Fibroblast of peridontal ligament (primary cell): ENCODE measurements around the gene USP31.
A peak's percentile ranks its signal among the peaks of the same experiment; 100 is the strongest.

Experiments
- DNase-seq: peaks from one replicate; pipeline ENCODE4 v3.0.0-alpha.2; 2010; ENCODE audit errors: extremely low read depth

Gene USP31

DNA sequence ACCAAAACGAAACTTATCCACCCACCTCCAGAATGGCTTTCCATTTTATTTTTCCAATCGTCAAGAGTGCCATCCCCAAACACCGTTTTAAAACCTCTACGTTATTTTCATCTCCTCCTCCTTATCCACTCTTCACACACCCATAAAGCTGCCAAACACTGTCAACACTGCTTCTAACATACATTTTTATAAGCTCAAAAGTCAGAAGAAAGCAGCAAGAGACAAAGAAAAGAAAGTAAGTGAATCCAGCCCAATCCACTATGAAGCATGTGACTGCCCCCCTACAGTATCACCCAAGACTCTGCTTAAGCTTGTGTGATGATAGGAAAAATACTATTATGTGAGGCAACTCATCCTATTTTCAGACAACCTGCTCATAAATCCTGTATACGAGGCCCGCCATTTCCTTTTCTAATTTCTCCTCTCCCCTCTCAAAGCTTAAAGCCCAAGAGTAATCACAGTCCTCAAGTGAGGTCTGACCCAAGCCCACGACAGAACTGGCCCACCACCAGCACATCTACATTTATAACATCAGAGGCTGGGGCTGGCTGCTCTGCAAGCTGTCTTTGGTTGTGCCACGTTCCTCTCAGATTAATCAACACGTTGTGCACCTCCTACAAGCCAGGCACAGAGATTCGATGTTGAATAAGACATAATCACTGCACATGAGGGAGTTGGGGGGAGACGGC is 16.3 kb downstream of the USP31 start:
- DNase-seq: no peak

DNA sequence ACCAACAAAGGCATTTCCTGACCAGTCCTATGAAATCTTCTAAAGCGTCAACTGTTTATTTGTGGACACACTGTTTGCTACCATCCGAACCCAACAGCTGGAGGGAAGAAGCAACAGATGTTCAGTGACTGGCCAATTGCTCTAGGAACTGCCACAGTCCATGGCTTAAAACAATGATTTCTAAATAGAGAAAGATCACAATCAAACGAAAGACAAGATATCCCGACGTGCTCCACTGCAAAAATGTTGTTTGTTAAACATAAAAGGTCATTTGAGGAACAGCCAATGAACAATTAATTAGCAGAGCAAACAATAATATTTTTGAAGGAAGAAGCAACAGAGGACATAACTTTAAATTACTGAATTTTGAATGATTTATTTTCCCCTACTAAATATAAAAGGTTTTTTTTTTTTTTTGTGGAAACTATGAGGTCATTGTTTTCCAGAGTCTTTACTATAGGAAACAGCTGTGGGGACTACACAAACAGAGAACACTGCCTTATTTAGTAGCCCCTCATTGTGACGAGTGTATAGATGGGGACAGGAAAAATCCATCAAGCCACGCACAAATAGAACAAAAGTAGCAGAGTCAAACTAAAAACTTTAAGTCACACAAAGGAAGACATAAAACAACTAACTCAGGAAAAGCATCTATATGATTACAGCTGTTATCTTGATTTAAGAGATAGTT is 17.2 kb downstream of the USP31 start:
- no peak for DNase-seq

DNA sequence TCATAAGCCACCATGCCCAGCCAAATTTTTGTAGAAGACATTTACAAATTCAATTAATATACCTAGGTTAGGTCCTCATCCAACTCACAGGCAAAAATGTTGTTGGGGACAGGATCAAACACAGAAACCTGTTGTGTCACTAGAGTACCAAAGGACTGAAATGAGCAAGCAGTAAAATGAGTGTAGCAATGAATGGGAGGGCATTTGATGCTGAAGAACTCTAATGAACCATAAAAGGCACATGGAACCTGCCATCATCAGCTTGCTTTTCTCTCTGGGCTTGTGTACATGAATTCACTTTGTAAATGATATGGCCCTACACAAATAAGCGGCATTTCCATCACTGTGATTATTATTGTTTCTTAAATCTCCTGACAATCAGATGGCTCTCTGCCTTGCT is 17.8 kb downstream of the USP31 start:
- no peak for DNase-seq

DNA sequence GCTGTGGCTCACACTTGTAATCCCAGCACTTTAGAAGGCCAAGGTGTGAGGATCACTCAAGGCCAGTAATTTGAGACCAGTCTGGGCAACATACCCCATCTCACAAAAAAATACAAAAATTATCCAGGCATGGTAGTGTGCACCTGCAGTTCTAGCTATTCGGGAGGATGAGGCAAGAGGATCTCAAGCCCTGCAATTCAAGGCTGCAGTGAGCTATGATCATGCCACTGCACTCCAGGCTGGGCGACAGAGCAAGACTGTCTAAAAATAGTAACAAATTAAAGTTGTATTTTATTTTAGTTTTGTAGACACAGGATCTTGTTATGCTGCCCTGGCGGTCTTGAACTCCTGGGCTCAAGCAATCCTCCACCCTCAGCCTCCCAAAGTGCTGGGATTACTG is 18.2 kb downstream of the USP31 start:
- no peak for DNase-seq

DNA sequence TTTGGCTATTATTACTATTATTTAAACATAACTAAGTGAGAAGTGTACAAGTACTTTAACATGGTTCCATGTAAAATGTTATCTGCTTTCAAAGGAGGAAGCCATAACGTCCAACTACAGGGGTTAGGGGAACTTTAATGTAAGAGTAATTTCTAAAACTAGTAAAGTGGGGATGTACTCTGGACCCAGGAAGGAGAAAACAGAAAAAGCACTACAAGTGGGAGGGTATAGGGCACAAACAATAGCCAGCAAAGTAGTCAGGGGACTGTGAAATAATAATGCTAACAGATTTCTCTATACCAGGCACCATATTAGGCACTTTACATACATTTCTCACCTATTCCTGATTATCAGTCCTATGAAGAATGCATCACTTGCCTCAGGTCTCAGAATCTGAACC is 19.6 kb downstream of the USP31 start:
- no peak for DNase-seq

DNA sequence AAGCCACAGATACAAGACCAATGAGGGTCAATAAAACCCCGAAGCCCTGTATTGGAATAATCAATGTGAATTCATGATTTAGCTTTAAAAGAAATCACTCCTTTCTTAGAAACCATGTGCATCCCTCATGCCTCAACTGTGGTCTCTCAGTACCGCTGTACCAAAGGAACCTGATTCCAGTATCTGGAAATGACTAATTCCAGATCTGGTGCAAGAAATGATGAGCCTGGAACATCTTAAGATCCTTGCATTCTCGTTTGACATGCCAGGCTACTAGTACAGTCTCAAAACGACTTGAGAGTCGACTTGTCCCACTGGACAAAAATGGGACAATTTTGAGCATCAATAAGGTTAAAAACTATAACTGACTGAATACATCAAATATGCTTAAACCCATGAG is 21.2 kb downstream of the USP31 start:
- no peak for DNase-seq

DNA sequence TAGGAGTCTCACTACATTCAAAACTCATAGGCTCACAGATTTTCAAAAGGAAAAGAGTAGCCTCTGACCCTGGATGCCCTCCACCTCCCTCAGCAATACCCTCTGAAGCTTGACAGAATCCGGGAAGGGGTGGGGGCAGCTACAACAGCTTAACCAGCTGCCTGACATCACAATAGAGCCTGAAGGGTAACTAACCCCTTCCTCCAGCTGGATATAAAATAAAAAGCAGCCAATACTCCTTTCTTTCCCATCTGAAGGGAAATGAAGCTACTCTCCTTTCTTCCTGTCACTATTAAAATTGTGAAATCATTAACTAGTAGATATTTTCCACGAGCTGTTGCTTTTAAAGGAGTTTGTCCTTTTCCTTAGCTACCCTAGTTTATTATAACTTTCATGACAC is 24.0 kb downstream of the USP31 start:
- DNase-seq: no peak

DNA sequence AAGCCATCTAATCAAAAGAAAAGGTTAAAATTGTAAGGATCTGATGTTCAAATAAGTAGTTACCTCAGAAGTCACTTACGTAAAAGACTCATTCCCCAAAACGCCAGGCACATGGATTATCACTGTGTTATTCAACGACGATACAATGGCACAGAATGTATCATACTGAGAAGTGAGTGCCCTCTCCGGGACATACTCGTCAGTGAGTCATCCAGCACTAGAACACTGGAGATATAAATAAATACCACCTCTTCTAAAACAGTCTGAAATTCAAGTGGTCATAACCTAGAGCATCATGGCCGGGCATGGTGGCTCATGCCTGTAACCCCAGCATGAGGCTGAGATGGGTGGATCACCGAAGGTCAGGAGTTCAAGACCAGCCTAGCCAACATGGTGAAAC is 24.9 kb downstream of the USP31 start:
- DNase-seq: peak; percentile 47

DNA sequence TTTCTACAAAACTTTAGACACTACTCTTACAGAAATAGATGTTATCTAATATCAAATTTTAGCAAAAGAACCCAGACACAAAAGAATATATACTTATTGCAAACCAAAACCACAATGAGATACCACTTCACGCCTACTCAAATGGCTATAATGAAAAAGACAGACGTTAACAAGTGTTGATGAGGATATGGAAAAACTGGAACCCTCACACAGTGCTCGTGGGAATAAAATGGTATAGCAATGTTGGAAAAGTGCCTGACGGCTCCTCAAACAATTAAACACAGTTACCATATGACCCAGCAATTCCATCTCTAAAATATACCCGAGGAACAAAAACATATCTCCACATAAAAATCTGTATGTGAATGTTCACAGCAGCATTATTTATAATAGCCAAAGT is 27.1 kb downstream of the USP31 start:
- DNase-seq: no peak

DNA sequence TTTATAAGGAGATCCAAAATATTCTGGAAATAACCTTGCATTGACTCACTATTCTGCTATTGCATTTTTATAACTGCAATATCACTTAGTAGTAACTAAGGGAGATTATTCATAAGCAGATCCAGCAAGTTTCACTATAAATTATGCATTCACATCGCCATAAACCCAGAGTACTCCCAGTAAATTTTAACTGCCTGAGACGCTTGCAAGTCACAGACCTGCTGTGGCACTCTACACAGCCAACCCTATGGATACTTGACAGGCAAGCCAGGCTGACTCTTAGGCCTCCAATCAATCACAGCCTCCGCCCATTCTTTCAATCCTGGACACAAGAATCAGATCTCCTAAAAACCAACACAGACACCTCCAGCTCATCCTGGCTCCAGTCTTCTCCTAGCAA is 28.2 kb downstream of the USP31 start:
- peak; percentile 9 for DNase-seq

DNA sequence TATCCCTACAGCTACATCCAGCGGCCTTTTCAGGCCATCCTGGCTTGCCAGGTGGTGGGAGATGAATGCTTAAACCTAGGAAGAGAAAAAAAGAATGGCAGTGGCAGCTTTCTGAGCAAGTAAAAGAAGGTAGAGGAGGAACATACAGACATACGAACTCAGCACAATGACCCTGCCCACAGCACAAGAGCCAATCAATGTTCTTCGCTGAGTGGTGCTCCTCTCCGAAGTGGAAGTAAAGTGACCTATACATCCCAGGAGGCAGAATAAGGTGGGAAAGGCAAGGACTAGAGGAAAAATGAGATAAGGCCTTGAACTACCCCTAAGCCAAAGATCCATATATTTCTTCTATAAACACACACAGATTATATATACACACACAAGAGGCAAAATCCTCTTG is 28.7 kb downstream of the USP31 start:
- no peak for DNase-seq

DNA sequence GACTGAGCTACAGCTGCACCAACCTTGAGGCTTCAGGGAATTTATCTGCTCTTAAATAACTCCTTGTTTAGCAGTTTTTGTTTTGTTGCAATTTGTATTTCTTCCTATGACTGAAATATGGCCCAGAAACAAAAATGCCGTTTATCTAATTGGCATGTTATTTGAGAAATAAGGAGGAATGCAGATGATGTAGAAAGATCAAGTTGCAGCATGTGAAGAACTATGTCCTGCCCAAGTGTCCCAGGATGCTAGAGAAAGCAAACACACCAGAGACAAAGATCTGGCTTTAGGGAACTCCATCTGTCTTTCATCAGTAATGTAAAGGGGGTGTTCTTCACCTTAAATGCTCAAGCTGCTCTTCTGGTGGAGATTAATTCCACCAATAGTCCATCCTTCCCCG is 29.7 kb downstream of the USP31 start:
- DNase-seq: peak; percentile 84

DNA sequence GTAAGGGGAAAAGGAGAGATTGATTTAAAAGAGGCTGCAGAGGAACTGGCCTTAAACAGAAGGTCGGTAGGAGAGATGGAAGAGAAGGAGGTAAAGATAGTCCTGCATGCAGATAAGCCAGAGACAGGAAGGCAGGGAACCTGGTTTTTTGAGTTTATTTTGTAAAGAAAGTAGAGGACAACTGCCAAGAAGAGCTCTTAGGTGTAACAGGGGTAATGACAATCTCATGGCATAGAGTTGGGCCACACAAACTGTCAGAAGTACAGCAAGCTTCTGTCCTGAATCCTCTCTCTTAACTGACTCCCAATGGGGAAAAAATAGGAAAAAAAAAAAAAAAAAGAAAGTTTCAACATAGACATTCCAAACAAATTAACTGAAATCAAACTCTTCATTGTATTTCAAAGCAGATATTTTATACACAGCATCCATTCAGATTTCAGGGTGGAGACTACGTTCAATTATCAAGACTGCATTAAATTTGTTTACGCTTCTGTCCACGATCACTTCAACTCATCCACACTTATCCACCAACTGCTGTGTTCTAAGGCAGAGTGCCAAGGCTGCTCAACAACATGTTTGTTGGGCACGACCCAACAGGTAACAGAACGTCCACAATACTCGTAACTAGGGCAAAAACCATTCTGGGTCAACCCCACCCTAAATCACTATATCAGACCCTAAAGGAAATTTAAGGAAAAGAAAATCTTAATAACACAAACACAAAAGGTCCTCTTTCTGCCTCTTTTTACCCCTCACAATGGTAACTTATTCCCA is 34.9 kb downstream of the USP31 start:
- no peak for DNase-seq

DNA sequence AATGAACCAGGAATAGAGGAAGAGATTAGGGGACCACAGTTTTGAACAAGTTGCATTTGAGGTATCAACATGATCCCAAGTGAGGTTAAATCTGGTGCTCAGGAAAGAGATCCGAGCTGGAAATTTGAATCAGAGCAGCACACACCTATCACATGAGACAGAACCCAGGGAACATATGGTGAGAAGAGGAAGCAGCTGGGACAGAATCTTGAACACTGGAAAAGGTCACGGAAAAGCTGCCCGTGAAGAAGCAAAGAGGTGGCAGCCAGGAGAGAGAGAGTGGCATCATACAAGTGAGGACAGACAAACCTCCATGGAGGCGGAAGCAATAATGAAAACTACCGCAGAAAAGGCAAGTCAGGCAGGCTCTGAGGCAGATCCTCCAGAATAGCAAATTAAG is 36.1 kb downstream of the USP31 start:
- no peak for DNase-seq

DNA sequence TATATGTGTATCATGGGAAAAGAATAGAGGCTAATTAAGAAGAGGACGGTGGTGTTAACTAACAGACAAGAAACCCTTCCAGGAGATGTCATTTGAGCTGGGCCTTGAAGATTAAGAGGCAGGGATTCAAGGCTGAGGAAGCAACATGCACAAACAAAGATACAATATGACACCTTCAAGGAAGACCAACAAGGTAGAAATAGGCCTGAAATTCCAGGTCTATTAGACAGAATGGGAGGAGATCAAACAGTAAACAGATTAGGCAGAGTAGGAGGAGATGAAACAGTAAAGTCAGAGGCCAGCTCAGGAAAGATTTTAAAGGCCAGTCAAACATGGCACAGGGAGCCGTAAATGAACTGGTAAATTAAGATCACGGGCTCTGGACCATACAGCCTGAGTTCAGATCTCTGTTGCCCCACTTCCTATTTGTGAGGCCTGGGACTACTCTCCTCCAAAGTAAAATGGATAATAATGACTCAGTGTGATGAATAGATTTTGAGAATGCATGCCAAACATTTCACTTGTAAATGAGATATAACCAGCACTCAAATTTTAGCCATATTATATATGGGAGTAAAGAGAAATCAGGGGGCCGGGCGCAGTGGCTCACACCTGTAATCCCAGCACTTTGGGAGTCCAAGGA is 38.9 kb downstream of the USP31 start:
- DNase-seq: no peak

DNA sequence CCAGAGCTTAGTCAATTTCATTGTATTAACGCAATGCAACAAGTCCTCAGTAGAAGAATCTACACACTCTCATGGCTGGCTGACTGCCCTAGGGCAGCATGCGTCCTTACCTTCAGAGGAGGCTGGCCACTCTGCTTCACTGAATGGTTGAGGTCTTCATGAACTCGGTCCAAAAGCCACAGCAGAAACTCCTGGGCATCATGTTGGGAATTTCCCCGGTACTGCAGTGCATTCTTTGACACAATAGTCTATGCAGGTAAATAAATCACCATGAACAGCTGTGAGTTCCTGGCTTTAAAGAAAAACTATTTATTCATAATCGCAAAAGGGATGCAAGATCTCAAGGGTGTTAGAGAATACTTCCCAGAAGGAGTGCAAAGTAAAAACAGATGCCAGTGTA is 41.3 kb downstream of the USP31 start:
- no peak for DNase-seq

DNA sequence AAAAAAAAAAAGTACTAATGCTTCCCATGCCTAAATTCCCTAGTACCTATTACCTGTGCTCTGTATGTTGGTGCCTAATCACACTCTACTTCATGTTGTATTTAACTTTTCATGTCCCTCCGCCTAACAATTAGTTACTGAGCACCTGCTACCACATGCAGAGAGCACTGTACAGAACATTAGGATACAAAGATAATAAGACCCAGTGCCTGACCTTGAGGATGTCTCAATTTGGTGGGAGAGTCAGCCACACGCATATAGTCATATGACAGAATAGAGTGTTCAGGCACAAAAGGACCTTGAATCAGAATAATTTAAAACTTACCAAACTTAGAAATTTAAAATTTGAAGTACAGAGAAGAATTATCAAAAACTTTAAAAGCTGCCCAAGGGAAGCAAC is 42.1 kb downstream of the USP31 start:
- DNase-seq: no peak

DNA sequence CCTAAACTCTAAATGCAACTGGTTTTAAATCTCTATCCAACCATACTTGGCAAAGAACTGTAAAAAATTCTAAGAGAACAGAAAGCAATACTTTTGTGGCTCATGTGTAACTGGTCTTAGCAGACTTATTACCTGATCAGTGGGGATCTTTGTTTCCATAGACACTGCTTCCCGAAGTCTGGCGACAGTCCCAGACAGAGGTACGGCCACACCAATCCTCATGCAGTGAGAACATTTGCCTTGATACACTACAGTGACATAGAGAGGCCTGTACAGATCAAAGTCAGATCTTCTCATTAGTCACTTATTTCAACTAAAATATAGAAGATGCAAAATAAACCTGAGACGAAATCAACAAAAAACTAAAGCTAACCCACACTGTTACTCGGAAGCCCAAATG is 43.9 kb downstream of the USP31 start:
- DNase-seq: no peak

DNA sequence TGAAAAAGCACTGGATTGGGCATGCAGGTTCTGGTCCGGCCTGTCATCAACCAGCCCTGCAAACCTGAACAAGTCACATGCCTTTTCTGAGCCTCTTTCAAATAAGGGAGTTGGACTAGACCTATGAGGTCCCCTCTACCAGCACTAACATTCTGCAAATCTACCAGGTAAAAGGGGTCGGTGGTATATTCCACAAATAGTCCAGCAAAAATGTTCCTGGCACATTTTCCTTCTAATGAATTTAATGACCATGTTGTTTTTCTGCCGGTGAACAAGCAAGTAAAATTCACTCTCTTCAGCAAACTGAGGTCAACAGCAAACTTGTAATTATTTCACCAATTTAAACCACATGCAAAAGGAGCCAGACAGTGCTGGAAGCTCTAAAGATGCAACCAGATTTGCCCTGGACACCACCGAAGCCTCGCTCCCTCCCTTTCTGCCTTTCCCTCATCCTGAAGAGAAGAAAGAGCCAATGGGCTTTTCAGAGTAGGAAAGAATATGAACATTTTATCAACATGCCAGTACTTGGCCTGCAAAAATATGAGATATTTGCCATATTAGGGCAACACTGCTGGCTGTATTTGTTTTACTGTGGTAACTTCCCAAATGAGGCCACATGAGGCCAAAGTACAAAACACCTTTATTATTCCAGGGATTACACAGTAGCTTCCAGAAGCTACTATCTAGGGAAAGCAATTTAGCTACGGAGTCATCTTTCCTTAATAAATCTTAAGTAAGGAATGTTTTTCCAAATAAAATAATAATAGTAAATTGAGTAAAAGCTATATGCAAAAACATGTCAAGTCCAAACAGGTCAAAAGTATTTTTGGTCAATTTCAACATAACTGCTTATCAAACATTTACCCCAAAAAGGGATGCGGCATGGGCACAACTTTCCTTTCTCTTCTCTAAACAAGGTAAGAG is 45.0 kb downstream of the USP31 start:
- no peak for DNase-seq

DNA sequence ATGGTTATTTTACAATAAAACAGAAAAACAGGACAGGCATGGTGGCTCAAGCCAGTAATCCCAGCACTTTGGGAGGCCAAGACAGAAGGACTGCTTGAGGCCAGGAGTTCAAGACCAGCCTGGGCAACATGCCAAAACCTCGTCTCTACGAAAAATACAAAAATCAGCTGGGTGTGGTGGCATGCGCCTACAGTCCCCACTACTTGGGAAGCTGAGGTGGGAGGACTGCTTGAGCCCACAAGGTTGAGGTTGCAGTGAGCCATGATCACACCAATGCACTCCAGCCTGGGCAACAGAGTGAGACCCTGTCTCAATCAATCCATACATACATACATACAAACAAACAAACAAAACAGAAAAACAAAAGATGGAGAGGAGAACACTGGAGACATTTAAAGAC is 45.6 kb downstream of the USP31 start:
- DNase-seq: no peak

DNA sequence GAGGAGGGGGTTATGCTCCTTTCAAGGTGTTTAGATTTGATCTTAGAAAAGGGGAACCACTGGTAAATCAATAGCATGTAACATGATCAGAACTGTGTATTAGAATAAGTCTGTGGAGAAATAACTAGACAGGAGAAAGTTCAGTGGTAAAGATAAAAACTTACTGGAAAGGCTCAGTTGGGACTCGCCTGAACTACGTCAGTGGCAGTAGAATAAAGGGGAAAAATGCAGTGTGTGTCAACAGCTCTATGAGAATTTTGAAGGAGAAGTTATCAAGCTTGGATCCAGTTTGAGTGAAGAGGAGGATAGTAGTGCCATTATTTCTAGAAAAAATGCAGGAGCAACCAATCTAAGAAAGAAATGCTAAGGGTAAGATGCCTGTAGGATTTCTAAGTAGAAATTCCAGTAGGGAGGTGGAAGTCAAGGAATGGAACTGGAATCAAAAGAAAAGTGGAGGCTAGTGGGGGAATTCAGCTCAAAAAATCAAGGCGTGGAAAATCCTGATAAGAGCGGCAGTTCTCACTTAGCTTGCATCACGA is 48.2 kb downstream of the USP31 start:
- no peak for DNase-seq
